GM23248 (cell line): ENCODE results near the gene FBXO48. TPM values are rescaled to one million over a fixed set of nuclear protein-coding genes. Genes with fewer than 3 reads are reported as not detected.

ENCODE experiments used
- DNase-seq: peaks from one replicate; pipeline ENCODE4 v3.0.0-alpha.2; 2015
- H2AFZ ChIP-seq: fragments of 200-600 bp; sonication (generic); 2 replicates; pipeline ENCODE4 v1.6.1; 2016; ENCODE audit warnings: antibody characterized with exemption
- H3F3A ChIP-seq: fragments of 200-600 bp; sonication (generic); 2 replicates; pipeline ENCODE4 v1.6.1; 2016; ENCODE audit warnings: mild to moderate bottlenecking, antibody characterized with exemption, mixed run types; ENCODE audit not compliant: insufficient read depth
- H3K27ac ChIP-seq: fragments of 200-600 bp; sonication (generic); 2 replicates; pipeline ENCODE4 v1.5.1; 2016; ENCODE audit warnings: mild to moderate bottlenecking
- H3K27me3 ChIP-seq: fragments of 200-600 bp; sonication (generic); replicated peaks from 2 replicates; pipeline ENCODE4 v1.6.1; 2016; ENCODE audit warnings: mild to moderate bottlenecking; ENCODE audit not compliant: insufficient read depth
- H3K36me3 ChIP-seq: fragments of 200-600 bp; sonication (generic); 2 replicates; pipeline ENCODE4 v1.6.1; 2016; ENCODE audit warnings: low read depth, mild to moderate bottlenecking
- H3K4me1 ChIP-seq: fragments of 200-600 bp; sonication (generic); 2 replicates; pipeline ENCODE4 v1.6.1; 2016; ENCODE audit warnings: mild to moderate bottlenecking; ENCODE audit not compliant: insufficient read depth
- H3K4me2 ChIP-seq: fragments of 200-600 bp; sonication (generic); one replicate; pipeline ENCODE4 v1.6.1; 2016; ENCODE audit warnings: mild to moderate bottlenecking; ENCODE audit not compliant: unreplicated experiment
- H3K4me3 ChIP-seq: fragments of 200-600 bp; sonication (generic); 2 replicates; pipeline ENCODE4 v1.5.1; 2016; ENCODE audit warnings: mild to moderate bottlenecking
- H3K79me2 ChIP-seq: fragments of 200-600 bp; sonication (generic); 2 replicates; pipeline ENCODE4 v1.6.1; 2016; ENCODE audit warnings: mild to moderate bottlenecking; ENCODE audit not compliant: insufficient read depth
- H3K9ac ChIP-seq: fragments of 200-600 bp; sonication (generic); 2 replicates; pipeline ENCODE4 v1.6.1; 2016; ENCODE audit warnings: mild to moderate bottlenecking
- H3K9me2 ChIP-seq: fragments of 200-600 bp; sonication (generic); 2 replicates; pipeline ENCODE4 v1.6.1; 2016; ENCODE audit warnings: mixed run types, mild to moderate bottlenecking, moderate library complexity; ENCODE audit not compliant: insufficient read depth
- H3K9me3 ChIP-seq: fragments of 200-600 bp; sonication (generic); one replicate; pipeline ENCODE4 v1.6.1; 2017; ENCODE audit warnings: low read depth
- H4K20me1 ChIP-seq: fragments of 200-600 bp; sonication (generic); 2 replicates; pipeline ENCODE4 v1.6.0; 2016; ENCODE audit not compliant: insufficient read depth
- EZH2 ChIP-seq: fragments of 200-600 bp; sonication (generic); IDR thresholded peaks from 2 replicates; pipeline ENCODE4 v1.6.1; 2018; ENCODE audit warnings: antibody characterized with exemption, mild to moderate bottlenecking; ENCODE audit not compliant: insufficient read depth, poor library complexity, severe bottlenecking
- EZH2phosphoT487 ChIP-seq: fragments of 200-600 bp; sonication (generic); IDR thresholded peaks from 2 replicates; pipeline ENCODE4 v1.6.1; 2018; ENCODE audit warnings: antibody characterized with exemption, moderate library complexity, mild to moderate bottlenecking, low read depth; ENCODE audit not compliant: insufficient read depth
- WGBS, 2 experiments: methylation state at CpG; one replicate each; pipeline ENCODE4 v1.1.6; 2015 to 2017; ENCODE audit warnings: low lambda C conversion rate in 2 of 2, low coverage in 1 of 2; ENCODE audit errors: missing lambda C conversion rate in 2 of 2; 5-methylcytosine and 5-hydroxymethylcytosine counted together
- in situ Hi-C: fragments of 300-500 bp; cut with MboI; formaldehyde crosslinking; loops from 2 replicates; pipeline ENCODE4 v1.15.0; 2020
- polyA plus RNA-seq: library from polyadenylated mRNA; unstranded; fragments of >200 nt; fragmentation: Nextera tagmentation; extraction: Ambion mirVana; gene quantifications from 2 replicates; pipeline ENCODE4 v1.2.1, GENCODE V29; 2016
- total RNA-seq: library from RNA; depleted of rRNA; stranded (reverse); fragments of >200 nt; shearing (Covaris generic); gene quantifications from 2 replicates; pipeline ENCODE4 v1.2.3, GENCODE V29; 2014

FBXO48 gene
- total and polyA plus RNA-seq, 2 experiments from 2014 or later, result 0.65 to 1.0 TPM

DNA sequence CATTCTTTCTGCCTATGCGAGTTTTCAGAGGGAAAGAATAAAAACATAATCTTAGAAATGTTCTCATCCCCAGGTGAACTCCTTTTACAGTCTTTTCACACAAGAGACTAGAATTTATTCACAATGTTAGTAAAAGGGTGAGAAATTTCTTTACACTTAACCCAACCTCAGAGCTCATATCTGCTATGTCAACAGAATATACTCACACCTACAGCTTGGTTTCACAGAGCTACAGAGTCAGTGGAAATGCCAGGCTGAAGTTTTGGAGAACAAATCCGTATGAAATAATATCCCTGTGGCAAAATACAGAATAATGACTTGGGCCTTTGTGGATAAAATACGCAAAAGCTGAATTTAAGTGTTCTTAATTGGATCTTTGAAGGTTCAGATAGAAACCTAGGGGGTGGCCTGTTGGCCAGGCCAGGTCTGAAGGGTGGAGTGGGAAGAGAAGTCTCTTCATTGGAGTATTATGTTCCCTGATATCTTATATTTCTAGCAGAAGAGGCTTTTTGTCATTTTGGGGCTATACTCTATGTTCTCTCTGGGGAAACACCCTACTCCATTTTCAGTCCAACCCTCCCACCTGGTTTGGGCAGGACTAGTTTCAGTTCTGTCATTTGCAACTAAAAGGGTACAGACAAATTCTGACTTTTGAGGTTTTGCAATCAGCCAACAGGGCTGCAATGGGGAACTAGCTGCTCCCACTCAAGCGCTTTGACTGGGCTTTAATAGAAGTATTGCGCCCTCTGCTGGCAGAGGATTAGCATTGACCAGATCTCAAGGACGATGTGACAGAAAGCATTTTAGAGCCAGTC is 25.7 kb downstream of the FBXO48 start:
- Histone ChIP-seq H3K4me3 (no peak overlapping the region), H3K4me2 (no peak overlapping the region), H2AFZ (peak overlapping the region; percentile 66), H3K9ac (no peak overlapping the region), H3K9me3 (no peaks in the 10 kb centered on the region), H4K20me1 (no peaks in the 10 kb centered on the region), H3K4me1 (no peaks in the 10 kb centered on the region), H3K27me3 (0 out of 2 replicates have a peak, but pooled peaks cover 9% of the 10 kb centered on the region), H3K9me2 (no peaks in the 10 kb centered on the region), H3K27ac (no peak overlapping the region), H3F3A (no peaks in the 10 kb centered on the region), H3K79me2 (no peaks in the 10 kb centered on the region), H3K36me3 (no peaks in the 10 kb centered on the region)
- WGBS, 2 experiments, result 38% methylated on average over 6 of the region's 6 CpGs
- TF ChIP-seq EZH2 (no peak), EZH2phosphoT487 (no peak)
- in situ Hi-C loops, result loop anchor here (10.0 kb wide), 1 partner anchor 317 kb away; no protein-coding TSS in a partner anchor
- peak; percentile 93 for DNase-seq

DNA sequence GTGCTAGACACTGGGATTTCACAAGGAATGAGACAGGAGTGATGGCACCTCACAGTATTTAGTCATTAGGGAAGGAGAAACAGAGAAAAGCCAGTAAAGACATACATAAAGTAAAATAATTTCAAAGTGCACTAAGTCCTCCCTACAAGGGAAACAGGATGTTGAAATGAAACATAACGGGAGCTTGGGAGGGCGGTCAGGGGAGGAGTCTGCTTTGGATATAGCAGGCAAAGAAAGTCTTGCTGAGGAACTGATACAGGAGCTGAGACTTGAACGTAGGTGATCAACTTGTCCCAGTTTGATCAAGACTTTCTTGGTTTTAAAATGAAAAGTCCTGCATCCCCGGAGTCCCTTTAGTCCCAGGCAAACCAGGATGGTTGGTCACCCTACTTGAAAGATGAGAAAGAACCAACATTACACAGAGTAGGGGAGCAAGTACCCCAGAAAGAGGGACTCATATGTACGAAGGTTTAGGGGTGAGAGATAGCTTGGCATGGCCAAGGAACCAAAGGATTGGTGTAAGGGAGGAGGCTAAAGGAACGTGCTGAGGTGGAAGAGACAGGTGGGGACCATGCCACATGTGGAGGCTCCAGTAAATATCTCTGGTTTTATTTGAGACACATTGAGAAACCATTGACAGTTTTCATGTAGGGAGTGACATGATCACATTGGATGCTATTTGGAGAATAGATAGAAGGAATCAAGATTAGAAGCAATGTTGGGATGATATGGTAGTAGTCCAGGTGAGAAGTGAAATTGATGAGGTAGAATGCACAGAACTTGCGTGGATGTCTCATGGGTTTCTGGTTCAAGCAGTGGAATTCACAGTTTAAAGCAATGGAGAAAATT is 28.4 kb downstream of the FBXO48 start:
- H3K9me3 ChIP-seq, result no peaks in the 10 kb centered on the region
- no peaks in the 10 kb centered on the region for H3K9me2 ChIP-seq
- H3K27me3 ChIP-seq, result 0 out of 2 replicates have a peak, but pooled peaks cover 9% of the 10 kb centered on the region
- TF ChIP-seq EZH2 (no peak), EZH2phosphoT487 (no peak)
- no peaks in the 10 kb centered on the region for H3K4me1 ChIP-seq
- H3F3A ChIP-seq, result no peaks in the 10 kb centered on the region
- DNase-seq, result no peak
- H3K4me3 ChIP-seq, result no peak overlapping the region
- WGBS, 2 experiments, result 72 to 75% methylated on average over 7 of the region's 7 CpGs
- H3K9ac ChIP-seq, result no peak overlapping the region
- H2AFZ ChIP-seq, result no peak overlapping the region
- no peaks in the 10 kb centered on the region for H3K79me2 ChIP-seq
- no peak overlapping the region for H3K4me2 ChIP-seq
- H4K20me1 ChIP-seq, result no peaks in the 10 kb centered on the region
- no peaks in the 10 kb centered on the region for H3K36me3 ChIP-seq
- H3K27ac ChIP-seq, result no peak overlapping the region
- in situ Hi-C loops, result no loop called here

- Histone ChIP-seq H3K4me1 (no peaks in the 10 kb centered on the region), H3K4me3 (0 out of 2 replicates have a peak overlapping the region, but pooled peaks have one; percentile 4), H3K79me2 (no peaks in the 10 kb centered on the region), H3K9ac (no peak overlapping the region), H3K27ac (no peak overlapping the region), H3K9me3 (no peaks in the 10 kb centered on the region), H3K4me2 (peak overlapping the region; percentile 17), H3K9me2 (no peaks in the 10 kb centered on the region), H3K36me3 (no peaks in the 10 kb centered on the region), H2AFZ (peak overlapping the region; percentile 42), H3K27me3 (no peaks in the 10 kb centered on the region), H4K20me1 (no peaks in the 10 kb centered on the region), H3F3A (no peaks in the 10 kb centered on the region)
- in situ Hi-C loops, result no loop called here
- 4% methylated on average over 4 of the region's 4 CpGs for WGBS, 2 experiments
- TF ChIP-seq EZH2 (no peak), EZH2phosphoT487 (no peak)
- peak; percentile 28 for DNase-seq
Observed at GRCh38 chr2:68436270-68436669, 30.8 kb downstream of the FBXO48 start.

GRCh38 chr2:68435615-68436014 is 31.5 kb downstream of the FBXO48 start:
- H3K4me2 ChIP-seq, result no peak overlapping the region
- TF ChIP-seq EZH2phosphoT487, result no peak
- no peak for TF ChIP-seq EZH2
- peak; percentile 22 for DNase-seq

More at GRCh38 chr2:68435615-68436014, 31.5 kb downstream of the FBXO48 start:
- Histone ChIP-seq H3K9me3 (no peaks in the 10 kb centered on the region), H2AFZ (no peak overlapping the region; the same call in 1 of the 2 replicates), H3K36me3 (no peaks in the 10 kb centered on the region), H3K27me3 (0 out of 2 replicates have a peak, but pooled peaks cover 1% of the 10 kb centered on the region), H3K9ac (no peak overlapping the region), H3K27ac (no peak overlapping the region), H4K20me1 (no peaks in the 10 kb centered on the region), H3K9me2 (no peaks in the 10 kb centered on the region), H3F3A (no peaks in the 10 kb centered on the region), H3K4me3 (0 out of 2 replicates have a peak overlapping the region, but pooled peaks have one; percentile 4), H3K79me2 (no peaks in the 10 kb centered on the region), H3K4me1 (no peaks in the 10 kb centered on the region)
- in situ Hi-C loops, result no loop called here
